HG02588 (cell line): ENCODE measurements around the gene ZNF2.
"Not testable (repeated sequence)": the region's sequence is repeated elsewhere in the genome, so short reads cannot be mapped to it uniquely, and the experiment has no call there.

Experiments used
- ATAC-seq: cut with Tn5 transposase; IDR thresholded peaks from one replicate; pipeline ENCODE4 v1.9.1; 2021; ENCODE audit warnings: mild to moderate bottlenecking, moderate library complexity; ENCODE audit not compliant: unreplicated experiment

ZNF2 gene

GRCh38 chr2:95165371-95166064 is at the start of gene ZNF2:
Gene ZNF2, plus strand, starts transcription at chr2:95165809. Its CDS starts 10,418 bp downstream, at chr2:95176227.
- peak; percentile 93 for ATAC-seq

- ATAC-seq, result no peak
Observed at GRCh38 chr2:95121093-95121406, 44.6 kb upstream of the ZNF2 start.

- peak; percentile 95 for ATAC-seq
Observed at GRCh38 chr2:95121407-95122196, 44.0 kb upstream of the ZNF2 start, which contains the start of gene MRPS5. Gene MRPS5, minus strand, starts transcription at chr2:95121808. Its CDS starts 17 bp downstream, at chr2:95121791.

GRCh38 chr2:95122197-95122551 is 43.4 kb upstream of the ZNF2 start:
- peak; percentile 3 for ATAC-seq

GRCh38 chr2:95138702-95139101 is 26.9 kb upstream of the ZNF2 start:
- no peak for ATAC-seq

- no peak for ATAC-seq
Observed at GRCh38 chr2:95143838-95144237, 21.8 kb upstream of the ZNF2 start.

- ATAC-seq, result no peak
Observed at GRCh38 chr2:95149397-95149984, 16.1 kb upstream of the ZNF2 start.

- ATAC-seq, result no peak
Observed at GRCh38 chr2:95158441-95158840, 7.2 kb upstream of the ZNF2 start.

GRCh38 chr2:95158891-95159619 is 6.6 kb upstream of the ZNF2 start:
- peak; percentile 48 for ATAC-seq

GRCh38 chr2:95159690-95160449 is 5.7 kb upstream of the ZNF2 start, which contains the start of gene ZNF514:
Gene ZNF514, minus strand, starts transcription at chr2:95159848. Its CDS starts 6,595 bp downstream, at chr2:95153253.
- peak; percentile 90 for ATAC-seq

GRCh38 chr2:95165030-95165370 is 609 bp upstream of the ZNF2 start:
- ATAC-seq, result no peak

GRCh38 chr2:95166065-95166763 is 605 bp downstream of the ZNF2 start:
- ATAC-seq, result no peak

GRCh38 chr2:95171902-95172301 is 6.3 kb downstream of the ZNF2 start:
- no peak for ATAC-seq

- no peak for ATAC-seq
Observed at GRCh38 chr2:95174031-95174542, 8.5 kb downstream of the ZNF2 start.

- no peak for ATAC-seq
Observed at GRCh38 chr2:95179451-95179850, 13.8 kb downstream of the ZNF2 start.

- no peak for ATAC-seq
Observed at GRCh38 chr2:95181774-95182173, 16.2 kb downstream of the ZNF2 start.

GRCh38 chr2:95185197-95185596 is 19.6 kb downstream of the ZNF2 start:
- ATAC-seq, result no peak

GRCh38 chr2:95185973-95186372 is 20.4 kb downstream of the ZNF2 start:
- no peak for ATAC-seq

GRCh38 chr2:95192956-95193355 is 27.3 kb downstream of the ZNF2 start:
- not testable (repeated sequence) for ATAC-seq

GRCh38 chr2:95203911-95204310 is 38.3 kb downstream of the ZNF2 start:
- ATAC-seq, result no peak
